HepG2 (cell line): ENCODE measurements around the gene GNG10. TPM values are rescaled to one million over a fixed set of nuclear protein-coding genes. Genes with fewer than 3 reads are reported as not detected.

ENCODE experiments used
- ATF1 ChIP-seq: IDR thresholded peaks from 2 replicates; pipeline ENCODE4 v1.6.1; 2016; ENCODE audit warnings: mild to moderate bottlenecking, control low read depth
- GMEB1 ChIP-seq: sonication (generic); formaldehyde crosslinking; IDR thresholded peaks from 2 replicates; pipeline ENCODE4 v1.5.1; 2020; ENCODE audit warnings: missing genetic modification reagents, mild to moderate bottlenecking, borderline replicate concordance
- HOXA3 ChIP-seq: sonication (generic); formaldehyde crosslinking; IDR thresholded peaks from 2 replicates; pipeline ENCODE4 v1.5.0; 2020; ENCODE audit warnings: missing genetic modification reagents
- KDM1A ChIP-seq: IDR thresholded peaks from 2 replicates; pipeline ENCODE4 v1.6.1; 2016; ENCODE audit warnings: missing compliant biosample characterization
- KLF6 ChIP-seq: IDR thresholded peaks from 2 replicates; pipeline ENCODE4 v1.8.0; 2016; ENCODE audit warnings: missing biosample characterization, missing genetic modification reagents
- LBX2 ChIP-seq: sonication (generic); formaldehyde crosslinking; IDR thresholded peaks from 2 replicates; pipeline ENCODE4 v1.5.0; 2020; ENCODE audit warnings: missing genetic modification reagents, mild to moderate bottlenecking, borderline replicate concordance
- LCORL ChIP-seq, 2 experiments: fragments of 450-650 bp in 1 of 2; sonication (generic) in 1 of 2; formaldehyde crosslinking in 1 of 2; IDR thresholded peaks; 2 replicates each; pipeline versions ENCODE4 v1.5.0 to v1.6.1; 2017 to 2020; ENCODE audit warnings: antibody characterized with exemption in 1 of 2, missing genetic modification reagents in 1 of 2
- MED13 ChIP-seq: sonication (generic); formaldehyde crosslinking; IDR thresholded peaks from 2 replicates; pipeline ENCODE4 v1.5.0; 2020; ENCODE audit warnings: missing genetic modification reagents
- MEIS1 ChIP-seq: sonication (generic); formaldehyde crosslinking; IDR thresholded peaks from 2 replicates; pipeline ENCODE4 v1.9.0; 2021; ENCODE audit warnings: mild to moderate bottlenecking, missing genetic modification reagents, moderate library complexity, borderline replicate concordance
- TFDP1 ChIP-seq: IDR thresholded peaks from 2 replicates; pipeline ENCODE4 v1.6.1; 2016; ENCODE audit warnings: missing compliant biosample characterization, missing genetic modification reagents, borderline replicate concordance
- TIGD3 ChIP-seq: sonication (generic); formaldehyde crosslinking; IDR thresholded peaks from 2 replicates; pipeline ENCODE4 v1.5.1; 2020; ENCODE audit warnings: mild to moderate bottlenecking, missing genetic modification reagents, borderline replicate concordance
- ZBTB8A ChIP-seq: sonication (generic); formaldehyde crosslinking; IDR thresholded peaks from 2 replicates; pipeline ENCODE4 v1.4.0; 2020; ENCODE audit warnings: mild to moderate bottlenecking, low read depth, missing genetic modification reagents, borderline replicate concordance
- ZKSCAN8 ChIP-seq: IDR thresholded peaks from 2 replicates; pipeline ENCODE4 v1.6.1; 2016; ENCODE audit warnings: borderline replicate concordance, missing genetic modification reagents, missing compliant biosample characterization
- ZNF232 ChIP-seq: sonication (generic); formaldehyde crosslinking; IDR thresholded peaks from 2 replicates; pipeline ENCODE4 v1.4.0; 2020; ENCODE audit warnings: missing genetic modification reagents, borderline replicate concordance
- ZNF329 ChIP-seq: sonication (generic); formaldehyde crosslinking; IDR thresholded peaks from 2 replicates; pipeline ENCODE4 v1.9.0; 2021; ENCODE audit warnings: low read depth, mild to moderate bottlenecking, missing genetic modification reagents
- ZNF337 ChIP-seq: sonication (generic); formaldehyde crosslinking; IDR thresholded peaks from 2 replicates; pipeline ENCODE4 v1.5.1; 2020; ENCODE audit warnings: missing genetic modification reagents, low read depth, mild to moderate bottlenecking, borderline replicate concordance
- ZNF839 ChIP-seq: sonication (generic); formaldehyde crosslinking; IDR thresholded peaks from 2 replicates; pipeline ENCODE4 v1.4.0; 2020; ENCODE audit warnings: missing genetic modification reagents, mild to moderate bottlenecking, borderline replicate concordance
- ZSCAN22 ChIP-seq: sonication (generic); formaldehyde crosslinking; IDR thresholded peaks from 2 replicates; pipeline ENCODE4 v1.4.0; 2020; ENCODE audit warnings: mild to moderate bottlenecking, missing genetic modification reagents
- polyA plus RNA-seq, 8 experiments: library from polyadenylated mRNA; depleted of rRNA in 3 of 8; stranded (reverse) in 7 of 8; unstranded in 1 of 8; fragments of >200 nt; fragmentation: Illumina TruSeq in 4 of 8; extraction: Trizol in 4 of 8; gene quantifications; 2 replicates each; pipeline versions ENCODE4 v1.2.1 to v1.2.3, GENCODE V29; 2011 to 2016; ENCODE audit warnings: low read depth in 4 of 8, missing spikeins in 1 of 8, mixed read lengths in 1 of 8; ENCODE audit not compliant: insufficient read depth in 1 of 8
- total RNA-seq, 5 experiments: library from RNA; depleted of rRNA; stranded (reverse); fragments of >200 nt; fragmentation: Illumina TruSeq; extraction: Trizol; gene quantifications; 2 replicates each; pipeline ENCODE4 v1.2.3, GENCODE V29; 2016; ENCODE audit warnings: low read depth in 1 of 5
- TF ChIP-seq, protein P1 (sequence below): sonication (generic); formaldehyde crosslinking; IDR thresholded peaks from 2 replicates; pipeline ENCODE4 v1.5.1; 2020; ENCODE audit warnings: mild to moderate bottlenecking, moderate library complexity, missing genetic modification reagents
- TF ChIP-seq, protein P2 (sequence below): sonication (generic); formaldehyde crosslinking; IDR thresholded peaks from 2 replicates; pipeline ENCODE4 v1.5.0; 2020; ENCODE audit warnings: mild to moderate bottlenecking, missing genetic modification reagents, moderate library complexity

Gene GNG10
- total and polyA plus RNA-seq, 2 of the 13 experiments (the other 11 are each of a cell fraction or from before 2014, with no cell fraction given), result 29.8 to 32.4 TPM

DNA sequence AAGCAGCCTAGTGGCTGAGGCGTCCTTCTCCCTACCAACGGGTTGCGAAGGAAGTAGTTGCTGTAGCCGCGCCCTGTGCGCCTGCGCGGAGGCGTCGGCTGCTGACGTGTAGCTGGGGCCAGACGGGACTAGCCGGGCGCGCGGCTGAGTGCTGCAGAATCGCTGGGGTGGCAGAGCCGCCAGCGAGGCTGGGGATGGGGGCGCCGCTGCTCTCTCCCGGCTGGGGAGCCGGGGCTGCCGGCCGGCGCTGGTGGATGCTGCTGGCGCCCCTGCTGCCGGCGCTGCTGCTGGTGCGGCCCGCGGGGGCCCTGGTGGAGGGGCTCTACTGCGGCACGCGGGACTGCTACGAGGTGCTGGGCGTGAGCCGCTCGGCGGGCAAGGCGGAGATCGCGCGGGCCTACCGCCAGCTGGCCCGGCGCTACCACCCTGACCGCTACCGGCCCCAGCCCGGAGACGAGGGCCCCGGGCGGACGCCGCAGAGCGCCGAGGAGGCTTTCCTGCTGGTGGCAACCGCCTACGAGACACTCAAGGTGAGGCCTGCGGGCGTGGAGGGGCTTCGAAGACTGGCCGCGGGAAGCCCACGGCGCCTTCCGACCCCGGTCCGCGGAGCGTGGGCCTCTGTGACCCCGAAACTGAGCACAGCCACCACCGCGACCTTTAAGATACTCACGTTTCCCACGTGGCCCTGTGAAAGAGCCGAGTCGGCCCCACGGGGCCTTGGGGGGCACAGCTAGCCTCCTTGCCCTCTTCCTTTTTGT, 30.0 kb upstream of the GNG10 start, which contains the start of gene DNAJC25 (continued):
- TF ChIP-seq ZNF839 (CRISPR knock-in tag) (no peak; the same call in 1 of the 2 replicates), LCORL (IDR thresholded peaks at IDR 0.05) (no peak), LCORL (CRISPR knock-in tag; IDR thresholded peaks at IDR 0.05) (peak; percentile 83), GMEB1 (CRISPR knock-in tag) (peak; percentile 81), HOXA3 (CRISPR knock-in tag) (peak; percentile 88), KLF6 (CRISPR knock-in tag) (peak; percentile 79; the same call in 1 of the 2 replicates), MED13 (CRISPR knock-in tag) (no peak), ZBTB8A (CRISPR knock-in tag) (no peak), ATF1 (CRISPR knock-in tag) (peak; percentile 81), ZNF232 (no peak), TFDP1 (CRISPR knock-in tag) (0 out of 2 replicates have a peak, but pooled peaks have one; percentile 16), ZKSCAN8 (CRISPR knock-in tag) (no peak), LBX2 (CRISPR knock-in tag) (no peak), TIGD3 (no peak), ZNF329 (CRISPR knock-in tag) (peak; percentile 74; the same call in 1 of the 2 replicates), MEIS1 (CRISPR knock-in tag) (peak; percentile 81; the same call in 1 of the 2 replicates), ZSCAN22 (CRISPR knock-in tag) (no peak; the same call in 1 of the 2 replicates), ZNF337 (CRISPR knock-in tag) (no peak), KDM1A (CRISPR knock-in tag) (no peak)
- TF ChIP-seq, protein P1, sequence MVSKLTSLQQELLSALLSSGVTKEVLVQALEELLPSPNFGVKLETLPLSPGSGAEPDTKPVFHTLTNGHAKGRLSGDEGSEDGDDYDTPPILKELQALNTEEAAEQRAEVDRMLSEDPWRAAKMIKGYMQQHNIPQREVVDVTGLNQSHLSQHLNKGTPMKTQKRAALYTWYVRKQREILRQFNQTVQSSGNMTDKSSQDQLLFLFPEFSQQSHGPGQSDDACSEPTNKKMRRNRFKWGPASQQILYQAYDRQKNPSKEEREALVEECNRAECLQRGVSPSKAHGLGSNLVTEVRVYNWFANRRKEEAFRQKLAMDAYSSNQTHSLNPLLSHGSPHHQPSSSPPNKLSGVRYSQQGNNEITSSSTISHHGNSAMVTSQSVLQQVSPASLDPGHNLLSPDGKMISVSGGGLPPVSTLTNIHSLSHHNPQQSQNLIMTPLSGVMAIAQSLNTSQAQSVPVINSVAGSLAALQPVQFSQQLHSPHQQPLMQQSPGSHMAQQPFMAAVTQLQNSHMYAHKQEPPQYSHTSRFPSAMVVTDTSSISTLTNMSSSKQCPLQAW (CRISPR knock-in tag), result no peak; the same call in 1 of the 2 replicates
- TF ChIP-seq, protein P2, sequence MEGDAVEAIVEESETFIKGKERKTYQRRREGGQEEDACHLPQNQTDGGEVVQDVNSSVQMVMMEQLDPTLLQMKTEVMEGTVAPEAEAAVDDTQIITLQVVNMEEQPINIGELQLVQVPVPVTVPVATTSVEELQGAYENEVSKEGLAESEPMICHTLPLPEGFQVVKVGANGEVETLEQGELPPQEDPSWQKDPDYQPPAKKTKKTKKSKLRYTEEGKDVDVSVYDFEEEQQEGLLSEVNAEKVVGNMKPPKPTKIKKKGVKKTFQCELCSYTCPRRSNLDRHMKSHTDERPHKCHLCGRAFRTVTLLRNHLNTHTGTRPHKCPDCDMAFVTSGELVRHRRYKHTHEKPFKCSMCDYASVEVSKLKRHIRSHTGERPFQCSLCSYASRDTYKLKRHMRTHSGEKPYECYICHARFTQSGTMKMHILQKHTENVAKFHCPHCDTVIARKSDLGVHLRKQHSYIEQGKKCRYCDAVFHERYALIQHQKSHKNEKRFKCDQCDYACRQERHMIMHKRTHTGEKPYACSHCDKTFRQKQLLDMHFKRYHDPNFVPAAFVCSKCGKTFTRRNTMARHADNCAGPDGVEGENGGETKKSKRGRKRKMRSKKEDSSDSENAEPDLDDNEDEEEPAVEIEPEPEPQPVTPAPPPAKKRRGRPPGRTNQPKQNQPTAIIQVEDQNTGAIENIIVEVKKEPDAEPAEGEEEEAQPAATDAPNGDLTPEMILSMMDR, result peak; percentile 1; the same call in 1 of the 2 replicates
